Esophagus muscularis mucosa (tissue), 4 donors: Measurements from ENCODE around the gene ZNF516. TPM values are rescaled to one million over a fixed set of nuclear protein-coding genes. Genes with fewer than 3 reads are reported as not detected.

ENCODE experiments used
- DNase-seq: peaks from one replicate; pipeline ENCODE4 v3.0.0-alpha.2; 2017; ENCODE audit errors: extremely low spot score
- H3K27ac ChIP-seq, 4 donors: fragments of 200-600 bp; sonication (generic); replicated peaks in 1 of 4; 1 replicate in 3 of 4; 2 replicates in 1 of 4; pipeline ENCODE4 v1.5.1; 2016 to 2019; ENCODE audit warnings: mild to moderate bottlenecking in 1 of 4
- H3K27me3 ChIP-seq, 4 donors: fragments of 200-600 bp; sonication (generic); one replicate each; pipeline versions ENCODE4 v1.5.1 to v1.6.0; 2016 to 2019
- H3K36me3 ChIP-seq, 4 donors: fragments of 200-600 bp; sonication (generic); one replicate each; pipeline ENCODE4 v1.5.1; 2016 to 2019
- H3K4me1 ChIP-seq, 4 donors: fragments of 200-600 bp; sonication (generic); one replicate each; pipeline ENCODE4 v1.5.1; 2016 to 2019
- H3K4me3 ChIP-seq, 4 donors: fragments of 200-600 bp; sonication (generic); 1 replicate in 2 of 4; 2 replicates in 2 of 4; pipeline ENCODE4 v1.5.1; 2016 to 2019; ENCODE audit warnings: mild to moderate bottlenecking in 4 of 4, moderate library complexity in 1 of 4
- H3K9me3 ChIP-seq, 4 donors: fragments of 200-600 bp; sonication (generic); 1 replicate in 3 of 4; 2 replicates in 1 of 4; pipeline ENCODE4 v1.5.1; 2016 to 2019
- EP300 ChIP-seq: sonication (generic); formaldehyde crosslinking; IDR thresholded peaks from one replicate; pipeline ENCODE4 v1.6.1; 2017; ENCODE audit warnings: antibody characterized with exemption
- POLR2A ChIP-seq: fragments of 450-650 bp; IDR thresholded peaks from one replicate; pipeline ENCODE4 v1.6.1; 2017; ENCODE audit warnings: antibody characterized with exemption, moderate library complexity, mild to moderate bottlenecking, low read depth
- POLR2AphosphoS5 ChIP-seq, 2 donors: sonication (generic); formaldehyde crosslinking; IDR thresholded peaks; one replicate each; pipeline ENCODE4 v1.6.1; 2017; ENCODE audit warnings: antibody characterized with exemption in 2 of 2
- WGBS: methylation state at CpG from one replicate; pipeline ENCODE4 v1.1.5; 2018; 5-methylcytosine and 5-hydroxymethylcytosine counted together
- intact Hi-C: fragments of 100-400 bp; cut with DNase I; formaldehyde crosslinking; loops from one replicate; pipeline ENCODE4 v1.15.1; 2023
- total RNA-seq, 4 donors: library from RNA; depleted of rRNA; stranded (reverse); fragments of >200 nt; gene quantifications; one replicate each; pipeline versions ENCODE4 v1.1.0 to v1.2.1, GENCODE V29; 2016
- TF ChIP-seq, protein P1 (sequence below), 3 experiments: fragments of 200-600 bp in 2 of 3; fragments of 450-650 bp in 1 of 3; sonication (generic) in 2 of 3; IDR thresholded peaks; one replicate each; pipeline ENCODE4 v1.5.1; 2017 to 2019; ENCODE audit warnings: antibody characterized with exemption in 3 of 3, mild to moderate bottlenecking in 2 of 3, moderate library complexity in 1 of 3

Gene ZNF516
- total RNA-seq, 4 donors from 2014 or later = 28.5 to 44.9 (median 35.8) TPM

DNA sequence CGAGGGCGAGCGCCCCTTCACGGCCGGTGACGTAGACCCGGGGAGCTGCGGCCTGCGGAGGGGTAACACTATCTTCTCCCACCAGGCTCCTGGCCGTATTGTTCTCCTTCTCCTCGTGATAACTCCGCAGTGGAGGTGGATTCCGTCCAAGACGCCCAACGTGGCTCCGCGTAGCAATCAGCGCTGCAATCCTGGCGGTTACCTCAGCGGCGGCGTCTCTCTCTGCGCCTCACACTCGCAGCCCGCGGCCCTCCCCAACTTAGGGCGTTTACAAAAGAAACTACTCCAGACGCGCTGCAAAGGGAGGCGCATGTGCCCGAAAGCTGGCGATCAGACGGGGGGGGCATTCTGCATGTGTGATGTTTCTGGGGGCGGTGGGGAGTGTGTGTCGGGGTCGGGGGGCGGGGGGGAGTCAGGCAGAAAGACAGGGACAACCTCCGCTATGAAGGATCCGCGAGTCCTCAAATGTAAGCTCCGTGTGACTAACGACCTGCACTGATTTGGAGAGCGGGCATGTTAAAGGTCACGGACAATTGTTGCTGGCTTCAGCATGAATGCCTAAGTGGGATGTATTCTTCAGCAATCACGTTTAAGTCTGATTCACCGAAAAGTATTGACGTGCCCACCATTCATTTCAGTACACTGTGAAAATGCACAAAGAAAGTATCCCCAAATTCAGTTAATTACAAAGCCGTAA is 1.3 kb upstream of the ZNF516 start:
- intact Hi-C loops = loop anchor here (5.0 to 10.0 kb wide), 2 partner anchors 99 to 118 kb away; no protein-coding TSS in a partner anchor
- TF ChIP-seq POLR2AphosphoS5 (IDR thresholded peaks at IDR 0.05) (peak; percentile 31 to 56), POLR2A (no peak), EP300 (no peak)
- TF ChIP-seq, protein P1, sequence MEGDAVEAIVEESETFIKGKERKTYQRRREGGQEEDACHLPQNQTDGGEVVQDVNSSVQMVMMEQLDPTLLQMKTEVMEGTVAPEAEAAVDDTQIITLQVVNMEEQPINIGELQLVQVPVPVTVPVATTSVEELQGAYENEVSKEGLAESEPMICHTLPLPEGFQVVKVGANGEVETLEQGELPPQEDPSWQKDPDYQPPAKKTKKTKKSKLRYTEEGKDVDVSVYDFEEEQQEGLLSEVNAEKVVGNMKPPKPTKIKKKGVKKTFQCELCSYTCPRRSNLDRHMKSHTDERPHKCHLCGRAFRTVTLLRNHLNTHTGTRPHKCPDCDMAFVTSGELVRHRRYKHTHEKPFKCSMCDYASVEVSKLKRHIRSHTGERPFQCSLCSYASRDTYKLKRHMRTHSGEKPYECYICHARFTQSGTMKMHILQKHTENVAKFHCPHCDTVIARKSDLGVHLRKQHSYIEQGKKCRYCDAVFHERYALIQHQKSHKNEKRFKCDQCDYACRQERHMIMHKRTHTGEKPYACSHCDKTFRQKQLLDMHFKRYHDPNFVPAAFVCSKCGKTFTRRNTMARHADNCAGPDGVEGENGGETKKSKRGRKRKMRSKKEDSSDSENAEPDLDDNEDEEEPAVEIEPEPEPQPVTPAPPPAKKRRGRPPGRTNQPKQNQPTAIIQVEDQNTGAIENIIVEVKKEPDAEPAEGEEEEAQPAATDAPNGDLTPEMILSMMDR (IDR thresholded peaks at IDR 0.05) = peak in 1 of 3 experiments; percentile 3
- Histone ChIP-seq H3K4me3 (peak overlapping the region; percentile 71 to 89 (median 83)), H3K27ac (peak overlapping the region; percentile 78 to 86 (median 82)), H3K9me3 (no peaks in the 10 kb centered on the region), H3K4me1 (peaks cover 0 to 27% (median 13%) of the 10 kb centered on the region in 4 donors), H3K36me3 (no peaks in the 10 kb centered on the region), H3K27me3 (no peaks in the 10 kb centered on the region)
- no peak for DNase-seq
- 20% methylated on average over 32 of the region's 48 CpGs for WGBS

DNA sequence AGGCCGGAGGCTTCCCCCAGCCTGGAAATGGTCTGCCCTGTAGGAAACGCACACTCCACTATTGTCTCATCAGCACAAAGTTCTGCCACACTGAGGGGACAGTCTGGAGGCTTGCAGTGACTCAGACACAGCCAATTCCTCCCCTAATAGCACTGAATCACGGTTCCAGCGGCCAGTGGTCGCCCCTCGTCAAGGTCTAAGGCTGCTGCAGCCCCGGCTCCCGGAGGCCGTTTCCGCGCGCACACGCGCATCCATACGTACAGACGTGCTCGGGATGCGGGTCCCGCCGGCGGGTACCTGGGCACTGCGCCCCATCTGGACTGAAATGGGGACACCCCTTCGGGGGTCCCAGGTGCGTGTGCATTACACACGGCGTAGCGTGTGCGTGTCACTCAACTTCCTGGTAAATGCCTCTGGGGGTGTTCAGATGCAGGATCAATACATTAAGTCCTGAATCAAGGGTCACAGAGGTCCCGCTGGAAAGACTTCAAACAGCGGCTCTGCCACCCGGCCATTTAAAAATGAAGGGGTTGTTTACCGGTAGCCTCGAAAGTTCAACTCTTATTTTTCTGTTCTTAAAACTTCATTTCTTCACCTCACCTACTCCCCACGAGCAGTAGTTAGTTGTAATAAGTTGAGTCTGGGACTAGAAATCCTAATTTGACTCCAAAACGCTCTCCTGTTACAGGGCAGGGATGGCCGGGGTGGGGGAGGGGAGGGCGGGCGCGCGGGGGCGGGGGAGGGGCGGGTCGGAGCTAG is 572 bp upstream of the ZNF516 start:
- peak; percentile 42 for TF ChIP-seq POLR2A
- TF ChIP-seq, protein P1 (IDR thresholded peaks at IDR 0.05) = no peak
- no peak for TF ChIP-seq EP300
- TF ChIP-seq POLR2AphosphoS5 (IDR thresholded peaks at IDR 0.05) = peak; percentile 48 to 79
- under 1% methylated on average over 21 of the region's 43 CpGs for whole genome bisulfite sequencing

DNA sequence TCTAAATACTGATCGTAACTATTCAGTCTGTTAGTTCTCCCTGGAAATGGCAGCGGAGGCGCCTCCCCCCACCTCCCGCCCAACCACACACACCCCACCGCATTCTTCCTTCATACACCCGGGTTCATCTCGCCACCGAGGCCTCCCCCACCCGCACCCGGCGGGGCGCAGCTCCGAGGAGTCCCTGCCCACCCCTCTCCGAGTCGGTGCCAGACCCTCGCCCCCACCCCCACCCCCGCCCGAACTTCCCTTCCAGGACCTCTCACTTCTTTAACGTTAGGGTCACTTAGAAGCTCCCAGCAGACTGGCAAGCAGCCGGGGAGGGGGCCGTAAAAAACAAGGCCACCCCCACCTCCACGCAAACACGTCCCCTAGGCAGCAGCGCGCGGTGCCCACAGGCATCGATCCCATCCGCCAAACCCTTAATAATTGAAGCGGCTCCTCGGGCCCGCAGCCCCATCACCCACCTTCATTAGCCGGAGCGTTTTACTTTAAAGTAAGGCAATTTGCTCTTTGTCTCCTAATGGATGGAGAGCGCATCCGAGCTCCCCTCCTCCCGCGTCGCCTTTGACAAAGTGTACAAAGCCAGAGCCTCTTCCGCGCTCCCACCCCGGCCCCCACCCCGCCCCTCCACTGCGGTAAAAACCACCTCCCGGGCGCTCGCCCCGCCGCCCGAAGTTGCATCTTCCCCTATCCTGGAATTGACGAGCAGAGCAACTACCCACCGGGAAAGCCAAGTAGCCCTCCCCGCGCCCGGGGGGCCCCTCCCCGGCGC is 624 bp downstream of the ZNF516 start:
- Histone ChIP-seq H3K27me3 (no peaks in the 10 kb centered on the region), H3K27ac (peak overlapping the region; percentile 86 to 91 (median 90)), H3K4me1 (peaks cover 7 to 39% (median 26%) of the 10 kb centered on the region in 4 donors), H3K36me3 (no peaks in the 10 kb centered on the region), H3K9me3 (no peaks in the 10 kb centered on the region), H3K4me3 (peak overlapping the region; percentile 71 to 89 (median 83))
- TF ChIP-seq POLR2A = no peak
- no peak for TF ChIP-seq EP300
- no peak for TF ChIP-seq POLR2AphosphoS5 (IDR thresholded peaks at IDR 0.05)
- TF ChIP-seq, protein P1 (IDR thresholded peaks at IDR 0.05) = no peak
- DNase-seq = no peak
- 0% methylated on average over 40 of the region's 56 CpGs for WGBS
- intact Hi-C loops = loop anchor here (5.0 to 10.0 kb wide), 2 partner anchors 97 to 120 kb away; no protein-coding TSS in a partner anchor

More for the DNA sequence above, 572 bp upstream of the ZNF516 start:
- H3K9me3 ChIP-seq = no peaks in the 10 kb centered on the region
- DNase-seq = no peak
- intact Hi-C loops = loop anchor here (5.0 to 10.0 kb wide), 2 partner anchors 98 to 119 kb away; no protein-coding TSS in a partner anchor
- H3K36me3 ChIP-seq = no peaks in the 10 kb centered on the region
- no peaks in the 10 kb centered on the region for H3K27me3 ChIP-seq
- peak overlapping the region; percentile 78 to 86 (median 82) for H3K27ac ChIP-seq
- peak overlapping the region; percentile 71 to 89 (median 83) for H3K4me3 ChIP-seq
- peaks cover 0 to 27% (median 15%) of the 10 kb centered on the region in 4 donors for H3K4me1 ChIP-seq
